Measurements from ENCODE around the gene TRIM25.

The TRIM25 gene

GRCh38 chr17:56926704-56927103 is 12.9 kb upstream of the TRIM25 start:
- TF ChIP-seq EGR1 (IDR thresholded peaks at IDR 0.05) (no peak), RAD21 (IDR thresholded peaks at IDR 0.05; ENCODE audit: low read depth) (no peak), TEAD4 (IDR thresholded peaks at IDR 0.05) (no peak), YY1 (IDR thresholded peaks at IDR 0.05; ENCODE audit: low read depth) (no peak)

GRCh38 chr17:56926270-56926669 is 12.4 kb upstream of the TRIM25 start:
- no peak for TF ChIP-seq FOXM1 (IDR thresholded peaks at IDR 0.05; ENCODE audit: borderline replicate concordance, low read depth)

GRCh38 chr17:56925088-56925487 is 11.2 kb upstream of the TRIM25 start:
- TF ChIP-seq EP300 (IDR thresholded peaks at IDR 0.05; ENCODE audit: borderline replicate concordance) (no peak), CREB1 (IDR thresholded peaks at IDR 0.05; ENCODE audit: low read depth) (no peak)

GRCh38 chr17:56919717-56920116 is 5.9 kb upstream of the TRIM25 start:
- no peak for TF ChIP-seq REST (IDR thresholded peaks at IDR 0.05; ENCODE audit: low read depth)

GRCh38 chr17:56918916-56919315 is 5.1 kb upstream of the TRIM25 start:
- no peak for TF ChIP-seq RAD21 (IDR thresholded peaks at IDR 0.05; ENCODE audit: low read depth)

- TF ChIP-seq TCF12 (IDR thresholded peaks at IDR 0.05; ENCODE audit: low read depth): no peak
- no peak for TF ChIP-seq NFIC (IDR thresholded peaks at IDR 0.05)
- no peak for TF ChIP-seq EGR1 (IDR thresholded peaks at IDR 0.05)
- no peak for TF ChIP-seq CREB1 (IDR thresholded peaks at IDR 0.05; ENCODE audit: low read depth)
- no peak for TF ChIP-seq EP300 (IDR thresholded peaks at IDR 0.05; ENCODE audit: borderline replicate concordance)
- no peak for TF ChIP-seq USF1 (IDR thresholded peaks at IDR 0.05)
- TF ChIP-seq TAF1 (IDR thresholded peaks at IDR 0.05; ENCODE audit: low read depth): no peak
- TF ChIP-seq CEBPB (IDR thresholded peaks at IDR 0.05): no peak
- TF ChIP-seq REST (IDR thresholded peaks at IDR 0.05; ENCODE audit: low read depth): no peak
- no peak for TF ChIP-seq FOXM1 (IDR thresholded peaks at IDR 0.05; ENCODE audit: borderline replicate concordance, low read depth)
- TF ChIP-seq MAX (IDR thresholded peaks at IDR 0.05): no peak
- no peak for TF ChIP-seq RAD21 (IDR thresholded peaks at IDR 0.05; ENCODE audit: low read depth)
These were observed 3.9 kb upstream of the TRIM25 start for GRCh38 chr17:56917559-56918296.

GRCh38 chr17:56914581-56915273 is 878 bp upstream of the TRIM25 start:
- TF ChIP-seq CEBPB (IDR thresholded peaks at IDR 0.05): no peak

GRCh38 chr17:56913353-56913866 is 439 bp downstream of the TRIM25 start:
- TF ChIP-seq FOXM1 (IDR thresholded peaks at IDR 0.05; ENCODE audit: borderline replicate concordance, low read depth) (no peak), RAD21 (IDR thresholded peaks at IDR 0.05; ENCODE audit: low read depth) (no peak), TEAD4 (IDR thresholded peaks at IDR 0.05) (no peak), USF1 (IDR thresholded peaks at IDR 0.05) (0 out of 2 replicates have a peak, but pooled peaks have one; percentile 13), MAX (IDR thresholded peaks at IDR 0.05) (peak; percentile 84), EP300 (IDR thresholded peaks at IDR 0.05; ENCODE audit: borderline replicate concordance) (no peak), EGR1 (IDR thresholded peaks at IDR 0.05) (no peak), NFIC (IDR thresholded peaks at IDR 0.05) (no peak), REST (IDR thresholded peaks at IDR 0.05; ENCODE audit: low read depth) (no peak), TAF1 (IDR thresholded peaks at IDR 0.05; ENCODE audit: low read depth) (no peak), TCF12 (IDR thresholded peaks at IDR 0.05; ENCODE audit: low read depth) (no peak), CREB1 (IDR thresholded peaks at IDR 0.05; ENCODE audit: low read depth) (no peak), YY1 (IDR thresholded peaks at IDR 0.05; ENCODE audit: low read depth) (no peak), ZBTB7A (IDR thresholded peaks at IDR 0.05; ENCODE audit: low read depth) (no peak), CEBPB (IDR thresholded peaks at IDR 0.05) (no peak)
